Smooth muscle cell (in vitro differentiated cells): Measurements from ENCODE around the gene SCAPER. TPM values are rescaled to one million over a fixed set of nuclear protein-coding genes. Genes with fewer than 3 reads are reported as not detected.

Source experiments
- DNase-seq: peaks from one replicate; lab custom pipeline; 2025; ENCODE audit not compliant: unreplicated experiment; lab: John Stamatoyannopoulos, UW
- H2AFZ ChIP-seq: fragments of 200-600 bp; sonication (generic); 2 replicates; pipeline ENCODE4 v1.6.0; 2016; ENCODE audit warnings: antibody characterized with exemption, low read depth, mild to moderate bottlenecking
- H3F3A ChIP-seq: fragments of 200-600 bp; sonication (generic); 2 replicates; pipeline ENCODE4 v1.6.0; 2017; ENCODE audit warnings: antibody characterized with exemption, low read depth
- H3K27ac ChIP-seq: fragments of 200-600 bp; sonication (generic); 2 replicates; pipeline ENCODE4 v1.5.1; 2016; ENCODE audit warnings: low read depth, mild to moderate bottlenecking
- H3K27me3 ChIP-seq: fragments of 200-600 bp; sonication (generic); 2 replicates; pipeline ENCODE4 v1.6.1; 2016; ENCODE audit warnings: low read depth, mild to moderate bottlenecking
- H3K36me3 ChIP-seq: fragments of 200-600 bp; sonication (generic); 2 replicates; pipeline ENCODE4 v1.5.1; 2016; ENCODE audit warnings: low read depth
- H3K4me1 ChIP-seq: fragments of 200-600 bp; sonication (generic); 2 replicates; pipeline ENCODE4 v1.5.1; 2016; ENCODE audit warnings: low read depth
- H3K4me2 ChIP-seq: fragments of 200-600 bp; sonication (generic); 2 replicates; pipeline ENCODE4 v1.6.0; 2016; ENCODE audit warnings: mild to moderate bottlenecking
- H3K4me3 ChIP-seq: fragments of 200-600 bp; sonication (generic); 2 replicates; pipeline ENCODE4 v1.5.1; 2016; ENCODE audit warnings: mild to moderate bottlenecking
- H3K79me2 ChIP-seq: fragments of 200-600 bp; sonication (generic); 2 replicates; pipeline ENCODE4 v1.6.0; 2016; ENCODE audit warnings: low read depth, mild to moderate bottlenecking
- H3K9ac ChIP-seq: fragments of 200-600 bp; sonication (generic); 2 replicates; pipeline ENCODE4 v1.6.0; 2016; ENCODE audit warnings: low read depth
- H3K9me3 ChIP-seq: fragments of 200-600 bp; sonication (generic); replicated peaks from 2 replicates; pipeline ENCODE4 v1.5.1; 2016; ENCODE audit warnings: low read depth
- H4K20me1 ChIP-seq: fragments of 200-600 bp; sonication (generic); 2 replicates; pipeline ENCODE4 v1.6.0; 2016; ENCODE audit warnings: low read depth
- CTCF ChIP-seq: fragments of 200-600 bp; sonication (generic); IDR thresholded peaks from 2 replicates; pipeline ENCODE4 v1.5.1; 2017; ENCODE audit warnings: borderline replicate concordance, mild to moderate bottlenecking, antibody characterized with exemption; ENCODE audit not compliant: insufficient read depth, poor library complexity, severe bottlenecking
- WGBS: methylation state at CpG from one replicate; pipeline ENCODE4 v1.1.7; 2016; ENCODE audit warnings: low lambda C conversion rate; 5-methylcytosine and 5-hydroxymethylcytosine counted together
- polyA plus RNA-seq: library from polyadenylated mRNA; unstranded; fragments of >200 nt; fragmentation: Nextera tagmentation; extraction: Ambion mirVana; gene quantifications from 2 replicates; pipeline ENCODE4 v1.2.1, GENCODE V29; 2016
- total RNA-seq: library from RNA; depleted of rRNA; stranded (reverse); fragments of >200 nt; gene quantifications from 2 replicates; pipeline ENCODE4 v1.2.3, GENCODE V29; 2014

SCAPER gene
- total and polyA plus RNA-seq, 2 experiments from 2014 or later = 6.6 to 34.3 TPM

GRCh38 chr15:76667943-76668715, 237.0 kb downstream of the SCAPER start:
- Histone ChIP-seq H3K27me3 (no peaks in the 10 kb centered on the region), H3K36me3 (no peaks in the 10 kb centered on the region), H3K4me2 (no peak overlapping the region), H2AFZ (no peak overlapping the region), H3K4me3 (no peak overlapping the region), H3K9ac (no peak overlapping the region), H3K27ac (no peak overlapping the region), H3K9me3 (no peaks in the 10 kb centered on the region), H4K20me1 (no peaks in the 10 kb centered on the region), H3F3A (no peaks in the 10 kb centered on the region), H3K79me2 (no peaks in the 10 kb centered on the region), H3K4me1 (no peaks in the 10 kb centered on the region)
- DNase-seq = no peak
- TF ChIP-seq CTCF = no peak
- WGBS = 95% methylated on average over 4 of the region's 4 CpGs

- no peaks in the 10 kb centered on the region for H4K20me1 ChIP-seq
- no peaks in the 10 kb centered on the region for H3K36me3 ChIP-seq
- no peak overlapping the region for H3K4me2 ChIP-seq
- no peak for TF ChIP-seq CTCF
- H3K27me3 ChIP-seq = no peaks in the 10 kb centered on the region
- H3F3A ChIP-seq = no peaks in the 10 kb centered on the region
- H2AFZ ChIP-seq = no peak overlapping the region
- H3K27ac ChIP-seq = no peak overlapping the region
- H3K79me2 ChIP-seq = no peaks in the 10 kb centered on the region
- H3K9ac ChIP-seq = no peak overlapping the region
- no peaks in the 10 kb centered on the region for H3K4me1 ChIP-seq
- no peak for DNase-seq
- WGBS = 85% methylated on average over 5 of the region's 5 CpGs
- H3K9me3 ChIP-seq = no peaks in the 10 kb centered on the region
- H3K4me3 ChIP-seq = no peak overlapping the region
These were observed 240.2 kb downstream of the SCAPER start for GRCh38 chr15:76664895-76665294.

GRCh38 chr15:76664411-76664810, 240.7 kb downstream of the SCAPER start:
- no peak for TF ChIP-seq CTCF
- Histone ChIP-seq H3K4me2 (no peak overlapping the region), H3K4me1 (no peaks in the 10 kb centered on the region), H3K27me3 (no peaks in the 10 kb centered on the region), H3F3A (no peaks in the 10 kb centered on the region), H3K4me3 (no peak overlapping the region), H3K36me3 (no peaks in the 10 kb centered on the region), H2AFZ (no peak overlapping the region), H3K79me2 (no peaks in the 10 kb centered on the region), H3K9me3 (no peaks in the 10 kb centered on the region), H4K20me1 (no peaks in the 10 kb centered on the region), H3K27ac (no peak overlapping the region), H3K9ac (no peak overlapping the region)
- WGBS = 98% methylated on average over 2 of the region's 2 CpGs
- DNase-seq = no peak

DNA sequence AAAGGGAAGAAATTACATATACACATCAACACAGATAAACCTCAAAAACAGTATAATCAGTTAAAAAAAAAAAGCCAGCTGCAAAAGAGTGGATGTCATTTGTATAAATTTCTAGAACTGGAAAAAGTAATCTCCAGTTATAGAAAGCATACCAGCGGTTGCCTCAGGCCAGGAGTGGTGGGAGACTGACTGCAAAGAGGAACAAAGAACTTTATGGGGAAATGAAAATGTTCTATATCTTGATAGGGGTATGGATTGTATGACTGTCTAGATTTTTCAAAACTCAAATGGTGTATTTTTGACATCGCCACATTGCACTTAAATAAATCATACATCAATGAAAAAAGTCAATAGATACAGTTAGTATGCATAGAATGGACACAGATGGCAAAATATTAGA, 241.6 kb downstream of the SCAPER start:
- Histone ChIP-seq H3K4me3 (no peak overlapping the region), H3K27ac (no peak overlapping the region), H3F3A (no peaks in the 10 kb centered on the region), H2AFZ (no peak overlapping the region), H3K9ac (no peak overlapping the region), H3K36me3 (no peaks in the 10 kb centered on the region), H3K4me1 (no peaks in the 10 kb centered on the region), H4K20me1 (no peaks in the 10 kb centered on the region), H3K4me2 (no peak overlapping the region), H3K9me3 (no peaks in the 10 kb centered on the region), H3K27me3 (no peaks in the 10 kb centered on the region), H3K79me2 (no peaks in the 10 kb centered on the region)
- WGBS = 98% methylated on average over 2 of the region's 2 CpGs
- TF ChIP-seq CTCF = no peak
- DNase-seq = no peak
